ENCODE results near the gene LDLRAD4. TPM values are rescaled to one million over a fixed set of nuclear protein-coding genes. Genes with fewer than 3 reads are reported as not detected.
"Not testable (repeated sequence)": the region's sequence is repeated elsewhere in the genome, so short reads cannot be mapped to it uniquely, and the experiment has no call there.

The LDLRAD4 gene
- total RNA-seq, 2 donors from 2014 or later, result 33.1 to 41.2 TPM

DNA sequence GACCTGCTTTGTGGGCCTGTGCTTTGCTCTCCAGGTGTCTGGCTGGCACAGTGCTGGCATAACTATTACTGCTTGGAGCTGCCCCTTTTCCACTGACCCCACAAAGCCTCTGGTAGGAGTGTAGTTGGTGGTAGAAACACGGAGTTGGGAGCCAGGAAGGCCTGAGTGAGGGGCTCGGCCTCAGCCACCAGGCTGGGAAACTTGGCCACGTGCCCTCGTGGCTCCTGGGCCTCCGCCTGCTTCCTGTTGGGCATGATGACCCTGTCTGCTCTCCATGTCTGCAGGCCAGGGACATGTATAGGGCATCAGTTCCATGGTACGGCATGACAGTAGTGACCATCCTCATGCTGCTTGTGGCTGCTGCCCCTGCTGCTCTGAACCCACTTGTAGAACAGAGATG is 266.6 kb downstream of the LDLRAD4 start:
- Histone ChIP-seq H3K9me3 (no peaks in the 10 kb centered on the region), H3K27me3 (no peaks in the 10 kb centered on the region), H3K36me3 (no peaks in the 10 kb centered on the region), H3K27ac (no peak overlapping the region), H3K4me1 (no peaks in the 10 kb centered on the region), H3K4me3 (no peak overlapping the region)
- TF ChIP-seq, protein P1, sequence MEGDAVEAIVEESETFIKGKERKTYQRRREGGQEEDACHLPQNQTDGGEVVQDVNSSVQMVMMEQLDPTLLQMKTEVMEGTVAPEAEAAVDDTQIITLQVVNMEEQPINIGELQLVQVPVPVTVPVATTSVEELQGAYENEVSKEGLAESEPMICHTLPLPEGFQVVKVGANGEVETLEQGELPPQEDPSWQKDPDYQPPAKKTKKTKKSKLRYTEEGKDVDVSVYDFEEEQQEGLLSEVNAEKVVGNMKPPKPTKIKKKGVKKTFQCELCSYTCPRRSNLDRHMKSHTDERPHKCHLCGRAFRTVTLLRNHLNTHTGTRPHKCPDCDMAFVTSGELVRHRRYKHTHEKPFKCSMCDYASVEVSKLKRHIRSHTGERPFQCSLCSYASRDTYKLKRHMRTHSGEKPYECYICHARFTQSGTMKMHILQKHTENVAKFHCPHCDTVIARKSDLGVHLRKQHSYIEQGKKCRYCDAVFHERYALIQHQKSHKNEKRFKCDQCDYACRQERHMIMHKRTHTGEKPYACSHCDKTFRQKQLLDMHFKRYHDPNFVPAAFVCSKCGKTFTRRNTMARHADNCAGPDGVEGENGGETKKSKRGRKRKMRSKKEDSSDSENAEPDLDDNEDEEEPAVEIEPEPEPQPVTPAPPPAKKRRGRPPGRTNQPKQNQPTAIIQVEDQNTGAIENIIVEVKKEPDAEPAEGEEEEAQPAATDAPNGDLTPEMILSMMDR (IDR thresholded peaks at IDR 0.05), result no peak
- no peak for DNase-seq (ENCODE audit: low spot score)

DNA sequence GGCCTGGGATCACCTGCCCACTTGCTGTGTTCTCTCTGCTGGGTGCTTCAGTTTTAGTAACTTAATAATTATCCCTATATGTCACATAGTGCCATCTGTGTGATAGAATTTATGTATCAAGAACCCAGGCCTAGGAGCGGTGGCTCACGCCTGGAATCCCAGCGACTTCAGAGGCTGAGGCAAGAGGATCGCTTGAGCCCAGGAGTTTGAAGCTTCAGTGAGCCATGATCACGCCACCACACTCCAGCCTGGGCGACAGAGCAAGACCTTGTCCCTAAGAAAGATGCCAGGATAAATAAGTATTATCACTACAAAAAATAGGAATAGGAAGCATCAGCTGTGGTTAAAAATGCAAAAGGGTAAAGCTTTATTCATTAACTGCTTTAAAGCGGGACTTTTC is 267.0 kb downstream of the LDLRAD4 start:
- H3K4me3 ChIP-seq, result no peak overlapping the region
- no peaks in the 10 kb centered on the region for H3K36me3 ChIP-seq
- H3K27me3 ChIP-seq, result no peaks in the 10 kb centered on the region
- no peak for DNase-seq (ENCODE audit: low spot score)
- no peaks in the 10 kb centered on the region for H3K4me1 ChIP-seq
- TF ChIP-seq, protein P1 (IDR thresholded peaks at IDR 0.05), result no peak
- H3K9me3 ChIP-seq, result no peaks in the 10 kb centered on the region
- H3K27ac ChIP-seq, result no peak overlapping the region

DNA sequence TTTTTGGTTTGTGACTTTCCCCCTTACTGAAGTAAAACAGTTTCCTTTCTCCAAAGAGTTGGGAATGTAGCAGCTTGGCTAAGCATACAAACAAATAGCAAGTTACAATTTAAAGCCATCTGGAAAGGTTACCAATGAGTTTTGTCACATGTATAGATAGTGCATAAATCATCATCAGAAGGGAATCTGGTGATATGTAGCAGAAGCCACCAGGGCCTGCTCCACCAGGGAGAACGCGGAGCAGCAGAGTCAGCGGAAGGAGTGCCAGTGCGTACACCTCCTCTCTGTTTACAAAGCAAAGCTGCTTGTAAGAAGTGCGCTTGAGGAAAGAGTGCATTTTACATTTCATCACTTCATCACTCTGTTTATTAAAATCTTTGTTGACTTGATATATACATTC is 267.7 kb downstream of the LDLRAD4 start:
- Histone ChIP-seq H3K4me3 (no peak overlapping the region), H3K27ac (no peak overlapping the region), H3K27me3 (no peaks in the 10 kb centered on the region), H3K36me3 (no peaks in the 10 kb centered on the region), H3K9me3 (no peaks in the 10 kb centered on the region), H3K4me1 (no peaks in the 10 kb centered on the region)
- TF ChIP-seq, protein P1 (IDR thresholded peaks at IDR 0.05), result no peak
- DNase-seq (ENCODE audit: low spot score), result no peak

DNA sequence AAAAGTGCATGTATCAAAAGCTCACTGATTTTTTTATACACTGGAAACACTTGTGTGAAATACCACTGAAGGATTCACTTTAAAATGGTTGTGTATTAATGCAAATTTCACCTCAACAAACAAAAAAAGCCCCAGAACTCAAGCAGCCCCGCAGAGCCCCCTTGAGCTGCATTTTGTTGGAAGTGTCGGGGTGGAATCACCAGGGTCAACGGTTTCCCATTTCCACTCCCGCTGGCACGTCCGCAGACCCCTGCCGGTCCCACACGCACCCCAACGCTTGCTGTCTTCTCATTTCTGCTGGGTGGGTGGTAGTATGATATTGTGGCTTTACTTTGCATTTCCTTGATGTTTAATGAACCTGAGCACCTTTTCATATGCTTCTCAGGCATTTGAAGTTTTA is 268.1 kb downstream of the LDLRAD4 start:
- Histone ChIP-seq H3K27ac (no peak overlapping the region), H3K36me3 (no peaks in the 10 kb centered on the region), H3K27me3 (no peaks in the 10 kb centered on the region), H3K4me1 (no peaks in the 10 kb centered on the region), H3K4me3 (no peak overlapping the region), H3K9me3 (no peaks in the 10 kb centered on the region)
- no peak for DNase-seq (ENCODE audit: low spot score)
- TF ChIP-seq, protein P1 (IDR thresholded peaks at IDR 0.05), result no peak

DNA sequence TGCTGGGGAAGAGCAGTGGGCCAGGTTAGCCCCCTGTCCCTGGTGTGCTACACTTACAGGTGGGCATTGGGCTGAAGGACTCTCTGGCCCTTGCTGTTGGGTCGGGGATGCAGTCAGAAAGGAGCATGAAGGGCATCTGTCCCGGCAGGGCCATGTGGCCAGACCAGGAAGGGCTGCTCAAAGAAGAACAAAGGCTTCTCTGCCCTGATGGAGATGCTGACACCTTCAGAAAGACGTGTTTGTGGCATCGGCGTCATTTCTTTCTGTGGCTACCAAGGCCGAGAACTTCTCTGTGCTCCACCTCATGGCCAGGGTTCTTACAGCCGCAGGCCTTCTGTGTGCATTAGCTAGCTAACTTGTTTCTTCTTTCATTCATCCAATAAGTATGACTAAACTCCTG is 268.7 kb downstream of the LDLRAD4 start:
- no peak for DNase-seq (ENCODE audit: low spot score)
- H3K36me3 ChIP-seq, result no peaks in the 10 kb centered on the region
- H3K4me3 ChIP-seq, result no peak overlapping the region
- no peak overlapping the region for H3K27ac ChIP-seq
- no peaks in the 10 kb centered on the region for H3K9me3 ChIP-seq
- no peaks in the 10 kb centered on the region for H3K4me1 ChIP-seq
- TF ChIP-seq, protein P1 (IDR thresholded peaks at IDR 0.05), result no peak
- H3K27me3 ChIP-seq, result no peaks in the 10 kb centered on the region

DNA sequence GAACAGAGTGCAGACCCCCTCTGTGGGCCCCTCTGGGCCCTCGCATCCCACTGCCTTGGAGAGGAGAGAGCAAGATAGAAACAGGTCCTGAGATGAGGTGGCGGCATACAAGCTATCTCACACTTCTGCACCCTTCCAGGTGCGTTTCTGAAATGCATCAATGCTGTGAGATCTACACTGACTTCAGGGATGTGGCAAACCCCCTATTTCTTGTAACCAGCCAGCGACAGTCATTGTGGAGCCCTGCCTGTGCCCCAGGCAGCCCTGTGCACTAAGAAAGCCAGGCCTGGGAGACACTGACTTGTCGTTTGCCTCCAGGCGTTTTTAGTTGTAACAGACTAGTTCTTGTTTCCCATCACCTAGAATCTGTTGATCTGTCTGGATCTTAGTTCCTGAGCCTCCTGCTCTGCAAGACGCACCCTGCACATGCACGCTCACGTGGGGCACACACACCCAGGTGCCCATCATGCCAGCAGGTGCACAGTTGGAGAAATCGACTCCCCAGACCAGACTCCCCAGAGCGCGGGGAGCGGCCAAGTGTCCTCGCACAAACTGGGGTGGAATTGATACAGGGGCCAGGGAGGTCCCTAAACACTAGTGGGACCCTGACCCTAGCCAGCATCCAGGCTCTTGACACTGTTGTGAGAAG is 269.8 kb downstream of the LDLRAD4 start:
- H3K36me3 ChIP-seq, result no peaks in the 10 kb centered on the region
- TF ChIP-seq, protein P1 (IDR thresholded peaks at IDR 0.05), result no peak
- no peaks in the 10 kb centered on the region for H3K27me3 ChIP-seq
- no peaks in the 10 kb centered on the region for H3K4me1 ChIP-seq
- DNase-seq (ENCODE audit: low spot score), result no peak
- H3K9me3 ChIP-seq, result no peaks in the 10 kb centered on the region
- no peak overlapping the region for H3K4me3 ChIP-seq
- no peak overlapping the region for H3K27ac ChIP-seq

DNA sequence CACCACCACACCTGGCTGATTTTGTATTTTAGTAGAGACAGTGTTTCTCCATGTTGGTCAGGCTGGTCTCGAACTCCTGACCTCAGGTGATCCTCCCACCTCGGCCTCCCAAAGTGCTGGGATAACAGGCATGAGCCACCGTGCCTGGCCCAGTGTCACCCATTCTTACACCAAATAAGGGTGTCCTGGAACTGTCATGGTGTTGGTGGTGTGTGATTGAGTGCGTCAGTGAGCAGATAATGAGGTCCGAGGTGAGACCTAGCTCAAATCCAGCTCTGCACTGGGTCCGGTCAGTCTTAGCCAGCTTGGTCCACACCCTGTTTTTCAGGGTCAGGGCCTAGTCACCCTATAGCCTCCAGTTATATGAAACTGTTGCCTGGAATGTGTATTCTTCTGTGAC is 270.7 kb downstream of the LDLRAD4 start:
- H3K27me3 ChIP-seq; DNase-seq (ENCODE audit: low spot score): not testable (repeated sequence)

More for the DNA sequence above, 270.7 kb downstream of the LDLRAD4 start:
- not testable (repeated sequence) for H3K4me3 ChIP-seq, H3K36me3 ChIP-seq, H3K9me3 ChIP-seq, H3K27ac ChIP-seq, H3K4me1 ChIP-seq
